Activated CD4-positive, alpha-beta memory T cell treated with anti-CD3 and anti-CD28 coated beads, Interleukin-2, amount 10 ng/mL, durations not matched to agents 7 days and 5 days (primary cell): ENCODE results near the gene PANX1. TPM values are rescaled to one million over a fixed set of nuclear protein-coding genes. Genes with fewer than 3 reads are reported as not detected.

Source experiments
- CTCF ChIA-PET: fragments of 350-600 bp; sonication (Branson Sonifier 250); formaldehyde crosslinking; loops from one replicate; lab custom pipeline; 2021; ENCODE audit warnings: antibody characterized with exemption, inconsistent platforms; lab: Charles Lee
- POLR2A ChIA-PET: fragments of 350-600 bp; sonication (Branson Sonifier 250); formaldehyde crosslinking; loops from one replicate; lab custom pipeline; 2021; ENCODE audit warnings: antibody characterized with exemption; lab: Charles Lee
- DNase-seq: peaks from one replicate; pipeline ENCODE4 v3.0.0-alpha.2; 2020
- H3K27ac Mint-ChIP-seq: one replicate; pipeline ENCODE4 v1.8.0; 2021; ENCODE audit warnings: mild to moderate bottlenecking, mixed read lengths
- H3K27me3 Mint-ChIP-seq: one replicate; pipeline ENCODE4 v1.8.0; 2021; ENCODE audit warnings: mixed read lengths
- H3K36me3 Mint-ChIP-seq: one replicate; pipeline ENCODE4 v1.8.0; 2021; ENCODE audit warnings: low read depth, mixed read lengths
- H3K4me1 Mint-ChIP-seq: one replicate; pipeline ENCODE4 v1.8.0; 2021; ENCODE audit warnings: mixed read lengths
- H3K4me3 Mint-ChIP-seq: one replicate; pipeline ENCODE4 v1.8.0; 2021; ENCODE audit warnings: mild to moderate bottlenecking, mixed read lengths
- H3K9me3 Mint-ChIP-seq: one replicate; pipeline ENCODE4 v1.8.0; 2021; ENCODE audit warnings: mixed read lengths
- total RNA-seq, 2 experiments: library from RNA; stranded (reverse); gene quantifications; one replicate each; pipeline ENCODE4 v1.2.3, GENCODE V29; 2021

The PANX1 gene, protein sequence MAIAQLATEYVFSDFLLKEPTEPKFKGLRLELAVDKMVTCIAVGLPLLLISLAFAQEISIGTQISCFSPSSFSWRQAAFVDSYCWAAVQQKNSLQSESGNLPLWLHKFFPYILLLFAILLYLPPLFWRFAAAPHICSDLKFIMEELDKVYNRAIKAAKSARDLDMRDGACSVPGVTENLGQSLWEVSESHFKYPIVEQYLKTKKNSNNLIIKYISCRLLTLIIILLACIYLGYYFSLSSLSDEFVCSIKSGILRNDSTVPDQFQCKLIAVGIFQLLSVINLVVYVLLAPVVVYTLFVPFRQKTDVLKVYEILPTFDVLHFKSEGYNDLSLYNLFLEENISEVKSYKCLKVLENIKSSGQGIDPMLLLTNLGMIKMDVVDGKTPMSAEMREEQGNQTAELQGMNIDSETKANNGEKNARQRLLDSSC
- 10 to 100 TPM; 13.7 to 13.9 TPM for total RNA-seq

DNA sequence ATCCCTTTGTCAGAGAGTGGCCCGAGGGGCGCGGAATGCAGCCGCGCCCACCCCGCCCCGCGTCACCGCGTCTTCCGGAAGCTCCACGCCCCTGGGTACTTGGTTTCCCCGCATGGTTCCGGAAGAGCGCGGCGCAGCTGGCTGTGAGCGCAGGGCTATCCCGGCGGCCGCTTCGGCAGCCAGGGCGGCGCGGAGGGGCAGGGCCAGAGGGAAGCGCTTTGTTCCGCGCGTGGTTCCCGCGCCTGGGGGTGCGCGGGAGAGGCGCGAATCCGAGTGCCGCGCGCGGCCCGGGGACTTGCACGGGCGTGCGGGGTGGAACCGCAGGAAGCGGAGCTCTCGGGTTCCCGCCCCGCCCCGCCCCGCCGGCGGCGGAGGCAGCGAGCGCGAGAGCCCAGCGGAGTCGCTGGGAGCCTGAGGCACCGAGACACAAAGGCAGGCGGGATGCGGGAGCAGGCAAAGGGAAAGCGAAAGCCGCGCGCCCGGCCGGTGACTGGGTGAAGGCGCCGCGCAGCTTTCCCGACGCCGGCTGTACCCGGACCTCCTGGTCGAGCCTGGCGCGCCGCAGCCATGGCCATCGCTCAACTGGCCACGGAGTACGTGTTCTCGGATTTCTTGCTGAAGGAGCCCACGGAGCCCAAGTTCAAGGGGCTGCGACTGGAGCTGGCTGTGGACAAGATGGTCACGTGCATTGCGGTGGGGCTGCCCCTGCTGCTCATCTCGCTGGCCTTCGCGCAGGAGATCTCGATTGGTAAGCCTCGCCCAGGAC lies at the start of gene PANX1:
Gene PANX1 (plus strand): TSS at position 96 of the 766 bp plus-strand sequence. CDS start 472 bp downstream, at position 568.
- no peaks in the 10 kb centered on the region for H3K27me3 Mint-ChIP-seq
- CTCF ChIA-PET: interaction anchor here (0.6 to 2.1 kb wide), 7 partner anchors 10 to 376 kb away, joined by 3 to 6 read pairs (median 3); partner anchors contain the start of gene MED17
- H3K4me3 Mint-ChIP-seq: no peak within 1 kb of the TSS
- peaks cover 22% of the 10 kb centered on the region for H3K4me1 Mint-ChIP-seq
- POLR2A ChIA-PET: interaction anchor here (0.6 to 3.0 kb wide), 19 partner anchors 9 to 1661 kb away, joined by 3 to 26 read pairs (median 5); partner anchors contain the start of genes ANKRD49, C11orf54, CEP295 and CEP57
- DNase-seq: peak; percentile 77
- peaks cover 3% of the 10 kb centered on the region for H3K9me3 Mint-ChIP-seq
- H3K27ac Mint-ChIP-seq: no peak within 1 kb of the TSS
- no peaks in the 10 kb centered on the region for H3K36me3 Mint-ChIP-seq

DNA sequence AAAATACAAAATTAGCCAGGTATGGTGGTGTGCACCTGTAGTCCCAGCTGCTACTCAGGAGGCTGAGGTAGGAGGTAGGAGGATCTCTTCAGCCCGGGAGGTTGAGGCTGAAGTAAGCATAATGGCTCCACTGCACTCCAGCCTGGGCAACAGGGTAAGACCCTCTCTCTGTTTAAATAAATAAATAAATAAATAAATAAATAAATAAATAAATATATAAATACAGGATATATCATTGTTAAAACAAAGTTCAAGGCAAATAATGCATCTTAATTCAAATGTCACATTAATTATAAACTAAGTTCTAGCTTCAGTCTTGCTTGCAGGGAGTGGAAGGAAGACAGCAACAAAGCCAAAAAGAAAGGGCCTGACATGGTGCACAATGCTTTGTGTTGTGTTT lies 44.5 kb upstream of the PANX1 start:
- no peak overlapping the region for H3K27ac Mint-ChIP-seq
- peaks cover 12% of the 10 kb centered on the region for H3K27me3 Mint-ChIP-seq
- no peaks in the 10 kb centered on the region for H3K9me3 Mint-ChIP-seq
- H3K4me3 Mint-ChIP-seq: no peak overlapping the region
- ChIA-PET CTCF (no interaction called here), POLR2A (no interaction called here)
- H3K36me3 Mint-ChIP-seq: no peaks in the 10 kb centered on the region
- H3K4me1 Mint-ChIP-seq: no peaks in the 10 kb centered on the region
- DNase-seq: no peak

- Mint-ChIP-seq H3K4me1 (no peaks in the 10 kb centered on the region), H3K36me3 (no peaks in the 10 kb centered on the region), H3K9me3 (no peaks in the 10 kb centered on the region), H3K27ac (no peak overlapping the region), H3K4me3 (no peak overlapping the region), H3K27me3 (peaks cover 5% of the 10 kb centered on the region)
- DNase-seq: no peak
- ChIA-PET POLR2A (no interaction called here), CTCF (no interaction called here)
Measured at GRCh38 chr11:94088906-94089305, 39.7 kb upstream of the PANX1 start.

- no peak for DNase-seq
- POLR2A ChIA-PET: no interaction called here
- CTCF ChIA-PET: no interaction called here
- Mint-ChIP-seq H3K4me3 (no peak overlapping the region), H3K27me3 (peaks cover 5% of the 10 kb centered on the region), H3K36me3 (no peaks in the 10 kb centered on the region), H3K9me3 (no peaks in the 10 kb centered on the region), H3K27ac (no peak overlapping the region), H3K4me1 (no peaks in the 10 kb centered on the region)
Measured at GRCh38 chr11:94089341-94089740, 39.3 kb upstream of the PANX1 start.

- ChIA-PET POLR2A (no interaction called here), CTCF (no interaction called here)
- no peaks in the 10 kb centered on the region for H3K36me3 Mint-ChIP-seq
- no peak overlapping the region for H3K4me3 Mint-ChIP-seq
- no peak for DNase-seq
- H3K9me3 Mint-ChIP-seq: no peaks in the 10 kb centered on the region
- H3K4me1 Mint-ChIP-seq: no peaks in the 10 kb centered on the region
- peaks cover 5% of the 10 kb centered on the region for H3K27me3 Mint-ChIP-seq
- H3K27ac Mint-ChIP-seq: no peak overlapping the region
Measured at GRCh38 chr11:94090401-94090800, 38.2 kb upstream of the PANX1 start.

GRCh38 chr11:94091091-94091490 lies 37.5 kb upstream of the PANX1 start:
- CTCF ChIA-PET: no interaction called here
- H3K9me3 Mint-ChIP-seq: no peaks in the 10 kb centered on the region
- no peak overlapping the region for H3K27ac Mint-ChIP-seq
- POLR2A ChIA-PET: no interaction called here
- no peak overlapping the region for H3K4me3 Mint-ChIP-seq
- H3K4me1 Mint-ChIP-seq: no peaks in the 10 kb centered on the region
- no peak for DNase-seq
- no peaks in the 10 kb centered on the region for H3K36me3 Mint-ChIP-seq
- peaks cover 5% of the 10 kb centered on the region for H3K27me3 Mint-ChIP-seq

DNA sequence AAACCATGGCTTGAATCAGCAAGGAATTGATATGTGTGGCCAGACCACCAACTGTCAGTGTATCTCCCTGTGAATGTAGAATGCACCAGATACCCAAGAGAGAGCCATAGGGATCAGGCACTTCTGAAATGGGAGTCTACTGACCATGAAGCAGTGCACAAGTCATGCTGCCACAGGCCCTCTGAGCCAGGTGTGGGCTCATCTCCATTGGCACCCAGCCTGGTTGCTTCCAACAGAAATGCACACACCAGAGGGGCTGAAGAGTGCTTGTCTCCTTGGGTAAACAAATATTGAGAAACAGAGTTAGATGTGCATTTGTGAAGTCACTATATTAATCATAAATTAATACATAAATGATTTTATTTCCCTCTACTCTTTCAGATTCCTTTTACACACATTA lies 28.4 kb upstream of the PANX1 start:
- POLR2A ChIA-PET: no interaction called here
- DNase-seq: no peak
- Mint-ChIP-seq H3K27ac (no peak overlapping the region), H3K9me3 (no peaks in the 10 kb centered on the region), H3K4me3 (no peak overlapping the region), H3K4me1 (no peaks in the 10 kb centered on the region), H3K27me3 (no peaks in the 10 kb centered on the region), H3K36me3 (no peaks in the 10 kb centered on the region)
- CTCF ChIA-PET: no interaction called here

- no peaks in the 10 kb centered on the region for H3K9me3 Mint-ChIP-seq
- POLR2A ChIA-PET: no interaction called here
Measured at GRCh38 chr11:94103471-94103870, 25.2 kb upstream of the PANX1 start.

GRCh38 chr11:94104734-94105133 lies 23.9 kb upstream of the PANX1 start:
- peaks cover 5% of the 10 kb centered on the region for H3K27me3 Mint-ChIP-seq
- ChIA-PET CTCF (no interaction called here), POLR2A (no interaction called here)
- no peak overlapping the region for H3K27ac Mint-ChIP-seq
- no peak for DNase-seq
- H3K9me3 Mint-ChIP-seq: peaks cover 2% of the 10 kb centered on the region
- H3K4me1 Mint-ChIP-seq: no peaks in the 10 kb centered on the region
- no peaks in the 10 kb centered on the region for H3K36me3 Mint-ChIP-seq
- no peak overlapping the region for H3K4me3 Mint-ChIP-seq

More at GRCh38 chr11:94103471-94103870, 25.2 kb upstream of the PANX1 start:
- H3K27me3 Mint-ChIP-seq: peaks cover 3% of the 10 kb centered on the region
- no peak overlapping the region for H3K4me3 Mint-ChIP-seq
- CTCF ChIA-PET: no interaction called here
- no peak overlapping the region for H3K27ac Mint-ChIP-seq
- no peak for DNase-seq
- H3K4me1 Mint-ChIP-seq: no peaks in the 10 kb centered on the region
- H3K36me3 Mint-ChIP-seq: no peaks in the 10 kb centered on the region

- POLR2A ChIA-PET: no interaction called here
- peaks cover 7% of the 10 kb centered on the region for H3K27me3 Mint-ChIP-seq
- peaks cover 2% of the 10 kb centered on the region for H3K9me3 Mint-ChIP-seq
- CTCF ChIA-PET: no interaction called here
- DNase-seq: no peak
- no peaks in the 10 kb centered on the region for H3K4me1 Mint-ChIP-seq
- no peaks in the 10 kb centered on the region for H3K36me3 Mint-ChIP-seq
- H3K4me3 Mint-ChIP-seq: no peak overlapping the region
- no peak overlapping the region for H3K27ac Mint-ChIP-seq
Measured at GRCh38 chr11:94106716-94107115, 21.9 kb upstream of the PANX1 start.

- no peak overlapping the region for H3K27ac Mint-ChIP-seq
- peaks cover 2% of the 10 kb centered on the region for H3K9me3 Mint-ChIP-seq
- ChIA-PET POLR2A (no interaction called here), CTCF (no interaction called here)
- H3K4me1 Mint-ChIP-seq: no peaks in the 10 kb centered on the region
- DNase-seq: no peak
- no peak overlapping the region for H3K4me3 Mint-ChIP-seq
- peaks cover 7% of the 10 kb centered on the region for H3K27me3 Mint-ChIP-seq
- H3K36me3 Mint-ChIP-seq: no peaks in the 10 kb centered on the region
Measured at GRCh38 chr11:94107363-94107762, 21.3 kb upstream of the PANX1 start.

GRCh38 chr11:94111241-94111640 lies 17.4 kb upstream of the PANX1 start:
- Mint-ChIP-seq H3K4me1 (no peaks in the 10 kb centered on the region), H3K27me3 (peaks cover 15% of the 10 kb centered on the region), H3K27ac (no peak overlapping the region), H3K36me3 (no peaks in the 10 kb centered on the region), H3K9me3 (peaks cover 2% of the 10 kb centered on the region), H3K4me3 (no peak overlapping the region)
- POLR2A ChIA-PET: no interaction called here
- CTCF ChIA-PET: no interaction called here
- no peak for DNase-seq

DNA sequence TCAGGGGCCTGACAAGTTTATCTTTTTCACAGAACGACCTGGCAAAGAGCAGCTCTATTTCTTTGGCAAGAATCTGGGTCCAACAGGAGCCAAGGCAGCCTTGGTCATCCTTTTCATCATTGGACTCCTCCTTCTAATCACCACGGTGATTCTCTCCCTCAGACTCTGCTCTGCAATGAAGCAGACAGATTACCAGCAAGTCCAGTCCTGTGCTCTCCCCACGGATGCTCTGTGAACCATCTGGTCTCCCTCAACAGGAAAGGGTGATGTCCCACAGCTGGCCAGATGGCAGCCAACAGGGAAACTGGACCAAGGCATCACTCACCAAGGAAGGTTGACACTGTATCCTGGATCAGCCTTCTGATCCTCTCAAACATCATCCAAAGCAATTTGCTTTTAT lies 17.0 kb upstream of the PANX1 start:
- H3K27me3 Mint-ChIP-seq: peaks cover 14% of the 10 kb centered on the region
- no peak overlapping the region for H3K27ac Mint-ChIP-seq
- ChIA-PET CTCF (no interaction called here), POLR2A (no interaction called here)
- peaks cover 2% of the 10 kb centered on the region for H3K9me3 Mint-ChIP-seq
- no peak overlapping the region for H3K4me3 Mint-ChIP-seq
- no peaks in the 10 kb centered on the region for H3K36me3 Mint-ChIP-seq
- no peak for DNase-seq
- no peaks in the 10 kb centered on the region for H3K4me1 Mint-ChIP-seq
